Activated CD8-positive, alpha-beta memory T cell treated with anti-CD3 and anti-CD28 coated beads, Interleukin-2, amount 50 U/mL, for 1 hour (primary cell): ENCODE results near the gene RNF220.

Source experiments
- DNase-seq: peaks from one replicate; pipeline ENCODE4 v3.0.0-alpha.2; 2020; ENCODE audit errors: extremely low read depth

RNF220 gene

GRCh38 chr1:44636688-44637598 lies 231.9 kb downstream of the RNF220 start:
- DNase-seq, result no peak

- DNase-seq, result no peak
Measured at GRCh38 chr1:44637702-44638411, 232.8 kb downstream of the RNF220 start.

- DNase-seq, result no peak
Measured at GRCh38 chr1:44640200-44640853, 235.3 kb downstream of the RNF220 start.

- no peak for DNase-seq
Measured at GRCh38 chr1:44641126-44642102, 236.4 kb downstream of the RNF220 start.

GRCh38 chr1:44642255-44642654 lies 237.2 kb downstream of the RNF220 start:
- DNase-seq, result no peak

GRCh38 chr1:44642925-44643324 lies 237.9 kb downstream of the RNF220 start:
- no peak for DNase-seq

- no peak for DNase-seq
Measured at GRCh38 chr1:44643721-44644334, 238.8 kb downstream of the RNF220 start.

GRCh38 chr1:44644806-44645205 lies 239.8 kb downstream of the RNF220 start:
- no peak for DNase-seq

- DNase-seq, result no peak
Measured at GRCh38 chr1:44645476-44646244, 240.6 kb downstream of the RNF220 start.

GRCh38 chr1:44646261-44647110 lies 241.4 kb downstream of the RNF220 start:
- DNase-seq, result no peak

- DNase-seq, result no peak
Measured at GRCh38 chr1:44647896-44648295, 242.8 kb downstream of the RNF220 start.

GRCh38 chr1:44648529-44649250 lies 243.6 kb downstream of the RNF220 start:
- DNase-seq, result no peak

GRCh38 chr1:44649788-44650158 lies 244.7 kb downstream of the RNF220 start:
- no peak for DNase-seq

- no peak for DNase-seq
Measured at GRCh38 chr1:44650159-44650831, 245.2 kb downstream of the RNF220 start.

GRCh38 chr1:44651069-44651468 lies 246.0 kb downstream of the RNF220 start:
- DNase-seq, result no peak

GRCh38 chr1:44652445-44653106 lies 247.5 kb downstream of the RNF220 start:
- no peak for DNase-seq
